GM12875 (cell line): ENCODE measurements around the gene UNC13B.

ENCODE experiments used
- H3K4me3 ChIP-seq: one replicate; pipeline ENCODE4 v1.5.1; 2011; ENCODE audit warnings: low read depth, low read length, control low read depth
- TF ChIP-seq, protein P1 (sequence below): IDR thresholded peaks from 2 replicates; pipeline ENCODE4 v1.5.1; 2011; ENCODE audit warnings: low read depth, mild to moderate bottlenecking, control low read depth, inconsistent platforms, low read length, moderate library complexity, borderline replicate concordance; ENCODE audit not compliant: insufficient read depth

UNC13B gene

DNA sequence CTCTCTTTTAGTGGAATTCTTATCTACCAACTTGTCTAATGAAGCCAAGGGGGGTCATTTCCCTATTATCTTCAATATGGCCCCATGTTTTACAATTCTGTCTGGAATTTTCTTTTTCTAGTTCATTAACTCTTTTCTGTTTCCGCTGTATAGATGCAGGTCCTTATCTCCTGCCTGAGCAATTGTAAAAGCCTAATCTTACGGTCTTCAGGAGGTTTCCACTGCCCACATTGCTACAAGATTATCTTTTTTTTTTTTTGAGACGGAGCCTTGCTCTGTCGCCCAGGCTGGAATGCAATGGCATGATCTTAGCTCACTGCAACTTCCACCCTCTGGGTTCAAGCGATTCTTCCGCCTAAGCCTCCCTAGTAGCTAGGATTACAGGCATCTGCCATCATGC is 132.3 kb downstream of the UNC13B start:
- H3K4me3 ChIP-seq, result no peak overlapping the region
- TF ChIP-seq, protein P1, sequence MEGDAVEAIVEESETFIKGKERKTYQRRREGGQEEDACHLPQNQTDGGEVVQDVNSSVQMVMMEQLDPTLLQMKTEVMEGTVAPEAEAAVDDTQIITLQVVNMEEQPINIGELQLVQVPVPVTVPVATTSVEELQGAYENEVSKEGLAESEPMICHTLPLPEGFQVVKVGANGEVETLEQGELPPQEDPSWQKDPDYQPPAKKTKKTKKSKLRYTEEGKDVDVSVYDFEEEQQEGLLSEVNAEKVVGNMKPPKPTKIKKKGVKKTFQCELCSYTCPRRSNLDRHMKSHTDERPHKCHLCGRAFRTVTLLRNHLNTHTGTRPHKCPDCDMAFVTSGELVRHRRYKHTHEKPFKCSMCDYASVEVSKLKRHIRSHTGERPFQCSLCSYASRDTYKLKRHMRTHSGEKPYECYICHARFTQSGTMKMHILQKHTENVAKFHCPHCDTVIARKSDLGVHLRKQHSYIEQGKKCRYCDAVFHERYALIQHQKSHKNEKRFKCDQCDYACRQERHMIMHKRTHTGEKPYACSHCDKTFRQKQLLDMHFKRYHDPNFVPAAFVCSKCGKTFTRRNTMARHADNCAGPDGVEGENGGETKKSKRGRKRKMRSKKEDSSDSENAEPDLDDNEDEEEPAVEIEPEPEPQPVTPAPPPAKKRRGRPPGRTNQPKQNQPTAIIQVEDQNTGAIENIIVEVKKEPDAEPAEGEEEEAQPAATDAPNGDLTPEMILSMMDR, result no peak

DNA sequence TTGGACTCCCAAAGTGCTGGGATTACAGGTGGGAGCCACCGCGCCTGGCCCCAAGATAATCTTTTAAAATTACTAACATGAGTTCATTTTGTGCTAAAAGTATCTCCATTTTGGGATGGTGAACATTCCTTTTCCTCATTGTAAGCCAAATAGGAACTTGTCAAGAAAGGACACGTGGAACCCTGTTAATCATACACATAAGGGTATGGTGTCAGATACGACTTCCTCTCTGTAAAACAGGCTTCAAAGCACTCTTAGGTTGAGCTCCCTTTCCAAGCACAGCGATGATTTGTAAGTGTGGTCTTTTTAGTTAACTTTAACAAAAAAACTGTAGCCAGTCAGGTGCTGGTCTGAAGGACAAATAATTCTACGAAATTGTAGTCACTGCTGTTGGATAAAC is 132.7 kb downstream of the UNC13B start:
- TF ChIP-seq, protein P1, result no peak

GRCh38 chr9:35295369-35296036 is 133.7 kb downstream of the UNC13B start:
- TF ChIP-seq, protein P1, result no peak
- H3K4me3 ChIP-seq, result no peak overlapping the region

More for the DNA sequence above, 132.7 kb downstream of the UNC13B start:
- no peak overlapping the region for H3K4me3 ChIP-seq

DNA sequence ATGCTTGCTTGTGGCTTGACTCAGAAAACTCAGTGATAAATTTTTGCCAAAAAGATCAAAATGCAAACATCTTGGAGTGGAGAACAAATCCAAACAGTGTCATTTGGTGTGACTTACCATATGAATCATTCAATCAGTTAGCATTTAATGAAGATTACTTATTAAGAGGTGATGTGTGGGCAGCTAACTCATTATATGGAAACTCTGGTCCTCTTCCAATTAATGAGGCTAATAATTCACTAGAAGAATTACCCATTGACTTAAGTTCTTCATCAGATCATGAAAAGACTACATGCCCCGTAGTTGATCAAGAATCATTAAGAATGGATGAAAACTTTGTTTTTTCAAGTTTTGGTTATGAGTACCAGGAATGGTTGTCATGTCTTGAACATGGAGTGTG is 141.8 kb downstream of the UNC13B start:
- TF ChIP-seq, protein P1, result no peak

DNA sequence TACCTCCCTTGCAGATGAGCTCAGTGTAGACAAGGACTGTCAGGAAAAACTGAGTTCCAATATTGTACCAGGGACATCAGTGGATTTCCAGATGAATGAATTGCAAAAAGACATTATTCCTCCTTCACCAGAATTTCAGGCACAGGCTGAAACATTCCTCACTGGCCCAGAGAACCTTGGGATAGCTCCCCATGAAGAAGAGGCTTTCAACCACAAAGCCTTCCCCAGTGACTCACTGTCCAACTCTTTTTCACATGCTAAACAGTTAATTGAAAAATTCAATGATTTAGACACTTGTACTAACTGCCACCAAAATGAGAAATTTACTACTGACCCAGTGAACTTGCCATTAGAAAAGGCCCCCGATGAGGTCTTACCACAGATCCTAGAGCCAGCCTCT is 144.5 kb downstream of the UNC13B start:
- no peak overlapping the region for H3K4me3 ChIP-seq
- TF ChIP-seq, protein P1, result no peak

More for the DNA sequence above, 141.8 kb downstream of the UNC13B start:
- no peak overlapping the region for H3K4me3 ChIP-seq

DNA sequence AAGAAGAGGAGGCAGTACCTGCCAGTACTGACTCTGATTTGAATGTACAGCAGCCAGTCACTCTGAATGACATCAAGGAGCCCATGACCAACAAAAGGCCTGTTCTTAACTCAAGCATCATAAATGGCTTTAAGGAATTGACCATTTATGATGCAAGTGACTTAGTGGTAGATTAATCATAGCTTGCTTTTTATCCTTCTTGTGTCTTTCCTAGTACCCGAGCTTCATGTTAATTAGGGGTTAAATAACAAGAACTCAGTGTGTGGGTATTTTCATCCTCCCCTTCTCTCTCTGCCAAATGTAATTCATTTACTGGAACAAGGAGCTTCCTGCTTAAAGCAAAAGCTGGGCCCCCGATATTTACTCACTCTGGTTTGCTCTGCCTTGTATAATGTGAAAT is 146.5 kb downstream of the UNC13B start:
- TF ChIP-seq, protein P1, result no peak
- H3K4me3 ChIP-seq, result no peak overlapping the region

DNA sequence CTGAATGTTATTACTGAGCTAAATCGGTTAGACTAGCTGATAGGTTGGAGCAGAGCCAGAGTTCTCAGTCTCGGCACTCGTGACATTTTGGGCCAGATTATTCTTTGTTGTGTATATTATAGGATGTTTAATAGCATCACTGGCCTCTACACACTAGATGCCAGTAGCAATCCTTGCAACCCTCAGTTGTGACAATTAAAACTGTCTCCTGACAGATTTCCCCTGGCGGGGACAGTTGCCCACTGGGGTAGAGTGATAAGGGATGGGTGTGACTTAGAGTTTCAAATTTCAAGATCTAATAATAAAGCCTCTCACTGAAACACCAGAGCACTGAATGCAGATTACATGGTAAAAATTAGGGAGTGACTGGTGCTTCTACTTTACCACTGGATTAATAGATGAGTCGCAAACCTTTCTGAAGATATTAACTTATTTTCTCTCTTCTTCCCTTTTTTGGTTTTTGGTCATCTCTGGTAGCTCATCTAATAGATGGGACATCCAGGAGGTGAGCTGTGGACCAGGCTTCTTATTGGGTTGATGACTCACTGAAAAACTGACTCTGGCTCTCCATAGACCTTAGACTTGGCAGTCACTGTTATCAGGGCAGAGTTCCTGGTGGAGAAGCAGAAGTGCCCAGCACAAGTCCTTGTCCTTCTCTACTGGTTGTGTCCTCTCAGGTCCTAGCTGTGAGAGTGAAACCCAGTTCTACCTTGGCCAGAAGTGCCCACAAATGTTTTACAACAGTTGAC is 150.3 kb downstream of the UNC13B start:
- TF ChIP-seq, protein P1, result no peak
- H3K4me3 ChIP-seq, result no peak overlapping the region
